ENCODE results near the gene SORL1.

The SORL1 gene

DNA sequence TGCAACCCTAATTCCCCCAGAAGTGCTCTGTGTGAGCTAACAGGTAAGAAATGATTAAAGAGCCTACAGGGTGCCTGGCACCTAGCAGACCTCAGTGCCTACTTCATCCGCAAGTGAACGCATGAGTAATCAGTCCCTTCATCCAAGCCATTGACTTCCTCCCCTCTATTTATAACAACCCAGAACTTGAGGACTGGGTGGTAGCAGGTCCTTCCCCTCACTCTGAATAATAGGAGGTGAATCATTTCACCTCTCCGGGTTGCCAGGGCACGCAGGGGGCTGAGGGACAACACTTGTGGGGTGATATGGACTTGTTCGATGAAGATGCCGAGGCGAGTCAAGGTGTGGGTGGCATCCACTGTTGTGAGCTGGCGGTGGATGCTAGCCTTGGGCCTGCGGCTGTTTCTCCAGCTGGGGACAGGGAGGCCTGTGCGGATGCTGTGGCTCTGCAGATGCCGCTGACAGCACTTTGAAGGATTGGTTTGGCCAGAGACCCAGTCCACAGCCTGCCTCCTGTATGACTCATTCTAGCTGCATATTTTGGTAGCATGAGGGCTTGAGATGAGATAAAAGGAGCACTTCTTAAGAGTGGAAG is 12.3 kb downstream of the SORL1 start:
- TF ChIP-seq, protein P1, sequence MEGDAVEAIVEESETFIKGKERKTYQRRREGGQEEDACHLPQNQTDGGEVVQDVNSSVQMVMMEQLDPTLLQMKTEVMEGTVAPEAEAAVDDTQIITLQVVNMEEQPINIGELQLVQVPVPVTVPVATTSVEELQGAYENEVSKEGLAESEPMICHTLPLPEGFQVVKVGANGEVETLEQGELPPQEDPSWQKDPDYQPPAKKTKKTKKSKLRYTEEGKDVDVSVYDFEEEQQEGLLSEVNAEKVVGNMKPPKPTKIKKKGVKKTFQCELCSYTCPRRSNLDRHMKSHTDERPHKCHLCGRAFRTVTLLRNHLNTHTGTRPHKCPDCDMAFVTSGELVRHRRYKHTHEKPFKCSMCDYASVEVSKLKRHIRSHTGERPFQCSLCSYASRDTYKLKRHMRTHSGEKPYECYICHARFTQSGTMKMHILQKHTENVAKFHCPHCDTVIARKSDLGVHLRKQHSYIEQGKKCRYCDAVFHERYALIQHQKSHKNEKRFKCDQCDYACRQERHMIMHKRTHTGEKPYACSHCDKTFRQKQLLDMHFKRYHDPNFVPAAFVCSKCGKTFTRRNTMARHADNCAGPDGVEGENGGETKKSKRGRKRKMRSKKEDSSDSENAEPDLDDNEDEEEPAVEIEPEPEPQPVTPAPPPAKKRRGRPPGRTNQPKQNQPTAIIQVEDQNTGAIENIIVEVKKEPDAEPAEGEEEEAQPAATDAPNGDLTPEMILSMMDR (IDR thresholded peaks at IDR 0.05; ENCODE audit: control insufficient read depth, insufficient read depth, low read depth, low read length, missing control alignments) = no peak
- peak; percentile 61 for DNase-seq (ENCODE audit: low read depth)
- no peak overlapping the region for H3K4me3 ChIP-seq (ENCODE audit: control insufficient read depth, low read depth, low read length)

DNA sequence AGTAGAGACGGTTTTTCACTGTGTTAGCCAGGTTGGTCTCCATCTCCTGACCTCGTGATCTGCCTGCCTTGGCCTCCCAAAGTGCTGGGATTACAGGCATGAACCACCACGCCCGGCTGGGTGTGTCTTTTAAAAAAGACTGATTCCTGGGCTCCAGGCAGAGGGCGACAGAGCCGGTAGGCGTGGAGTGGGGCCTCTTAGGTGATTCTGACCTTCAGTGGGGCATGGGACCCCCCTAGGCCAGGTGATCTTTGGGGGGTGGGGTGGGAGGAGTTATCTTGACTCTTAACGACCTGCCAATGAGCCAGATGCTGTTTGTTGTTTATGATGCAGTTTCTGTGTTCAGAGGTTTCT is 13.6 kb downstream of the SORL1 start:
- no peak for DNase-seq (ENCODE audit: low read depth)
- TF ChIP-seq, protein P1 (IDR thresholded peaks at IDR 0.05; ENCODE audit: control insufficient read depth, insufficient read depth, low read depth, low read length, missing control alignments) = no peak
- H3K4me3 ChIP-seq (ENCODE audit: control insufficient read depth, low read depth, low read length) = no peak overlapping the region

DNA sequence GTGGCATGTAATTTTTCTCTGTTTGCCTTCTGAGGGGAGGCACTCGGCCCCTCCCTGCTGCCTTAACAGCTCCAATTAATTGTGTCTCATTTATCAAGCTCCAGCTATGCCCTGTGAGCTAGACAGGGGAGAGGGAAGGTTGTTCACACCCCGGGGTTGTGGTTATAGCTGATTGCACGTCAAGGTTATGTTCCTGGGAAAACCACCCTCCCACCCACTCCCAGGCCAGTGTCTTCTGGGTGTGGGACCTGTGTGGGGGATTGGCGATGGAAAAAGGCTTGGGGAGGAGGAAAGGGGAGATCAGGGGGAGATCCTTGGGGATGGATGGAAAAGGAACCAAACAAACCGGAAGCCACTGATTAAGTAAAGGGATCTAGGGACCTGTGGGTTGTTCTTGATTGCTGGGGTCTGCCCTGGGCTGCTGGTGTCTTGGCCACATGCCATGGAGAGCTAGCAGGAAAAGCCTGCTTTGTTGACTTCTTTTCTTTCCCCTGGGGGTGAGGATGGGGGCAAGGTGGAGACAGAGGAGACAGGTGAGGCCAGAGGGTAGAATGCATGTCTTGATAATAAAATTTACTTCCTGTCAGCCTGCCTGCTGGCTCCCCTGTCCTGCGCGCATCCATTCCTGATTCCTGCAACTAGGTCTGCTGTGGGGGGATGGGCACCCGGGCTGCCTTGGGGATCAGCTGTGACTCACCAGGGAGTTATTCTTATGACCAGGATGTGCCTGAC is 14.1 kb downstream of the SORL1 start:
- peak; percentile 64 for DNase-seq (ENCODE audit: low read depth)
- TF ChIP-seq, protein P1 (IDR thresholded peaks at IDR 0.05; ENCODE audit: control insufficient read depth, insufficient read depth, low read depth, low read length, missing control alignments) = no peak

DNA sequence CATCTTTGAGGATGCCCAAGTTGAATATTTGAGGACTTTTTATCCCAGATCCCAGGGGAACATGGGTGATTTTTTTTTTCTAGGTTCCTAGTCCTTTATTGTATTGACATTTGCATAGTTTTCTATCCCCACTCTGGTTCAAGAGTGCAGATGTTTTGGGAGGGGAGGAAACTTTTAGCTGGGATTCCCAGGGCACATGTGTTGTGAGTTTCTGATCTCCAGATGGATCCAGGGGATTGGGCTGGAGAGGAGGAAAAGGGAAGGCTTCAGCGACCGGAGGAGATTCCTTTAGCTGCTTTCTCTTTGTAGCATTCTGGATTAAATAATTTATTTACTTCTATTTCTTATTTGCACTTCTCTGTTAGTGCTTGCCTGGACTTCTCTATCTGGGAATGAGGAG is 15.4 kb downstream of the SORL1 start:
- no peak overlapping the region for H3K4me3 ChIP-seq (ENCODE audit: control insufficient read depth, low read depth, low read length)
- no peak for DNase-seq (ENCODE audit: low read depth)
- TF ChIP-seq, protein P1 (IDR thresholded peaks at IDR 0.05; ENCODE audit: control insufficient read depth, insufficient read depth, low read depth, low read length, missing control alignments) = no peak

More for the DNA sequence above, 14.1 kb downstream of the SORL1 start:
- H3K4me3 ChIP-seq (ENCODE audit: control insufficient read depth, low read depth, low read length) = no peak overlapping the region

DNA sequence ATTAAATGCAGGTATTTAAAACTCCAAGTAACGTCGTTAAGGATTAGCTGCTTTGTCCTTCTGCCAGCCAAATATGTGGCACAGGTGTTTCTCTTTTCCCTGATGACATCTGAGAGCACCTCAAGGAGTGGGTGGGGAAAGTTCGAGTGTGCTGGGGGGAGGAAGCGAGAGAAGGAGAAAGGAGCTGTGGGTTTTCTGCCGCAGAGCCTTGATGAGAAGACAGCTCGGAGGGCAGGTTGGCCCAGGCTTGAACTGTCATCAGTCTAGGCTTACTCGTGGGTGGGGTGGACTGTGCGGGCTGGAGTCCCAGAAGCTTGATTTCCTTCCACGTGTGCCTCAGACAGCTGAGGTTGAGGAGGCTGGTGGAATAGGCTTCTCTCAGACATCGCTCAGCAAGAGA is 15.9 kb downstream of the SORL1 start:
- no peak for DNase-seq (ENCODE audit: low read depth)
- H3K4me3 ChIP-seq (ENCODE audit: control insufficient read depth, low read depth, low read length) = no peak overlapping the region
- TF ChIP-seq, protein P1 (IDR thresholded peaks at IDR 0.05; ENCODE audit: control insufficient read depth, insufficient read depth, low read depth, low read length, missing control alignments) = no peak

DNA sequence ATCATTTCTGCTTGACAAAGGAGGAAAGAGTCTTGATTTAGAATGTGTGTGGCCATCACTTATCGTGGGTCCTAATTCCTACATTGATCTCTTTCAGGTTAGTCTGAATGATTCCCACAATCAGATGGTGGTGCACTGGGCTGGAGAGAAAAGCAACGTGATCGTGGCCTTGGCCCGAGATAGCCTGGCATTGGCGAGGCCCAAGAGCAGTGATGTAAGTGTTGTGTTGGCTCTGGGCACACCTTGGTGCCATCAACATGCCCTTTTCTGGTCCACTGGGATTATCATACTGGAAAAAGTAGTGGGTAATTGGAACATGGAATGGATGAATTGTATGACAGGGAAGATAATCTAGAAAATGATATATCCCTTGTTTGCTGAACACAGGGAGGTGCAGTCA is 17.8 kb downstream of the SORL1 start:
- no peak overlapping the region for H3K4me3 ChIP-seq (ENCODE audit: control insufficient read depth, low read depth, low read length)
- TF ChIP-seq, protein P1 (IDR thresholded peaks at IDR 0.05; ENCODE audit: control insufficient read depth, insufficient read depth, low read depth, low read length, missing control alignments) = no peak
- no peak for DNase-seq (ENCODE audit: low read depth)
